Measurements from ENCODE around the gene ARHGAP29.

GRCh38 chr1:94165843-94166242 lies 71.5 kb downstream of the ARHGAP29 start:
- TF ChIP-seq EZH2 (IDR thresholded peaks at IDR 0.05; ENCODE audit: low read depth) (no peak), CTCF (conservative IDR thresholded peaks at IDR 0.05) (no peak)
